ENCODE results near the gene SMYD2. TPM values are rescaled to one million over a fixed set of nuclear protein-coding genes. Genes with fewer than 3 reads are reported as not detected.

Gene SMYD2
- total RNA-seq, 2 experiments from 2014 or later, result 38.1 to 41.6 TPM

- Mint-ChIP-seq H3K36me3 (no peaks in the 10 kb centered on the region), H3K4me3 (no peak overlapping the region), H3K4me1 (no peaks in the 10 kb centered on the region), H3K27me3 (peaks cover 9% of the 10 kb centered on the region), H3K9me3 (no peaks in the 10 kb centered on the region), H3K27ac (no peak overlapping the region)
- DNase-seq, result no peak
- no peak for ATAC-seq (ENCODE audit: low read depth)
- POLR2A ChIA-PET, result no interaction called here
These were observed 71.9 kb downstream of the SMYD2 start for GRCh38 chr1:214352838-214353237.

GRCh38 chr1:214354440-214355148 lies 73.6 kb downstream of the SMYD2 start:
- POLR2A ChIA-PET, result no interaction called here
- H3K36me3 Mint-ChIP-seq, result no peaks in the 10 kb centered on the region
- H3K27me3 Mint-ChIP-seq, result peaks cover 9% of the 10 kb centered on the region
- no peak for ATAC-seq (ENCODE audit: low read depth)
- no peak overlapping the region for H3K4me3 Mint-ChIP-seq
- H3K4me1 Mint-ChIP-seq, result no peaks in the 10 kb centered on the region
- no peak for DNase-seq
- no peak overlapping the region for H3K27ac Mint-ChIP-seq
- H3K9me3 Mint-ChIP-seq, result no peaks in the 10 kb centered on the region

DNA sequence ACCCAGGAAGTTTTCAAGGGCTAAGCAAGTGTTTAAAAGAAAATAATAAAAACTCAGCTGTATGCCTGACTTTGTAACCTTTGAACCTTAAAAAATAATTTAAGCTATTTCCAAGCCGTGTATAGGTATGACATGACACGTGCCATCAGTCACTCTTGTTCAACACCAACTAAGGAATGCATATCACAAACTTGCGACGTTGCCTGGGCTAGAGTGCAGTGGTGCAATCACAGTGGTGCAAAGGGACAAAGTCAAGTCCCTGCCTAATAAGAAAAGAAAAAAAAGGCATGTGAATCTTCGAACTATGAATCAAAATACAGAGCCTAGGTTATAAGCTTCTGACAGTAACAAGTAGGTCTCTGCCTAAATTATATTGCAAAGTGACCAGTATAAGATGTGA lies 79.2 kb downstream of the SMYD2 start:
- no peak for ATAC-seq (ENCODE audit: low read depth)
- Mint-ChIP-seq H3K36me3 (peaks cover 1% of the 10 kb centered on the region), H3K27me3 (peaks cover 20% of the 10 kb centered on the region), H3K4me1 (no peaks in the 10 kb centered on the region), H3K27ac (no peak overlapping the region), H3K9me3 (peaks cover 2% of the 10 kb centered on the region), H3K4me3 (no peak overlapping the region)
- POLR2A ChIA-PET, result no interaction called here
- DNase-seq, result no peak

DNA sequence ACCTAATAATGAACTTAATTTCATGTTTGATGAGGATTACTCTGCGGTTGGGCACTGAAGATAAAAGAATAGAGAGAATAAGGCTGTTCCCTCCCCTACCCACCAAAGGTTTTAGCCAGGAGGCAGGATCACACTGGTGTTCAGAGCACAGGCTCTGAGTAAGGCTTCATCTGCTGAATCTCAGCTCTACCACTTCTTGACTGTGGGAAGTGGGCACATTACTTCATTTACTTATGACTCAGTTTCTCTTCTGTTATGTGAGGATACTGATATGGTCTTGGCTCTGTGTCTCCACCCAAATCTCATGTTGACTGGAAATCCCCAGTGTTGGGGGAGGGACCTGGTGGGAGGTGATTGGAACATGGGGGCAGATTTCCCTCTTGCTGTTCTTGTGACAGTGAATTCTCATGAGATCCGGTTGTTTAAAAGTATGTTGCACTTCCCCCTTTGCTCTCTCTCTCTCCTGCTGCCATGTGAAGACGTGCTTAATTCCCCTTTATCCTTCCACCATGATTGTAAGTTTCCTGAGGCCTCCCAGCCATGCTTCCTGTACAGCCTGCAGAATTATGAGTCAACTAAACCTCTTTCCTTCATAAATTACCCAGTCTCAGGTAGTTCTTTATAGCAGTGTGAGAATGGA lies 79.7 kb downstream of the SMYD2 start:
- Mint-ChIP-seq H3K9me3 (peaks cover 2% of the 10 kb centered on the region), H3K27ac (no peak overlapping the region), H3K27me3 (peaks cover 15% of the 10 kb centered on the region), H3K4me1 (no peaks in the 10 kb centered on the region), H3K36me3 (peaks cover 1% of the 10 kb centered on the region), H3K4me3 (no peak overlapping the region)
- POLR2A ChIA-PET, result no interaction called here
- ATAC-seq (ENCODE audit: low read depth) (no peak), DNase-seq (no peak)

- DNase-seq, result no peak
- Mint-ChIP-seq H3K27me3 (peaks cover 23% of the 10 kb centered on the region), H3K4me1 (no peaks in the 10 kb centered on the region), H3K9me3 (peaks cover 2% of the 10 kb centered on the region), H3K36me3 (peaks cover 1% of the 10 kb centered on the region), H3K4me3 (no peak overlapping the region), H3K27ac (no peak overlapping the region)
- ATAC-seq (ENCODE audit: low read depth), result no peak
- POLR2A ChIA-PET, result no interaction called here
These were observed 80.7 kb downstream of the SMYD2 start for GRCh38 chr1:214361636-214362035.

DNA sequence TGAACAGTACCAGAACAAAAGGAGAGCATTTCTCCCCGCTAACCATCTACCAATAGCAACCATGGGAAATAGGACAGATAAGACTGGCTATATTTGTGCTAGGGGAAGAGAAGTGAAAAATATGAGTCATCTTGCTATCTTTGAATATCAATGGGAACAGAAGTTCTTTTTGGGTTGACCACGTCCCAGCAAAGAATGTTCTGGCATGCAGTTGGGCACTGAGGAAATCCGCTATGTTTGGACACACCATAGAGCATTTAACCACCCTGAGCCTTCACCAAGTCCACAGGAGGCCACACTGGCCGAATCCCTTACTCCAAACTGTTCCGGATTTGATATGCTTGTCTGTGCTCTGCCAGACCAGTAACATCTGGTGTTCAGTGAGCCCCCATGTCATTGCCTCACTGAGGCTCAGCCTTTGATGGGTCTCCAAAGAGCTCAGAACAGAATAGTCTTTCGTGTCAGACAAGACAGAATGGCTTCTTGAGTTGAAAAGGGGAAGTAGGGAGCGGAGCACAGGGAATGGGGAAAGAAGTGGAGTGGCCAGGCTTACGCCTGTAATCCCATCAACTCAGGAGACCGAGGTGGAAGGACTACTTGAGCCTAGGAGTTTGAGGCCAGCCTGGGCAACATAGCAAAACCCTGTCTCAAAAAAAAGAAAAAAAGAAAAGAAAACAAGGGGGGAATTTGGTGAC lies 81.4 kb downstream of the SMYD2 start:
- DNase-seq, result no peak
- no peak for ATAC-seq (ENCODE audit: low read depth)
- H3K36me3 Mint-ChIP-seq, result peaks cover 1% of the 10 kb centered on the region
- H3K4me1 Mint-ChIP-seq, result no peaks in the 10 kb centered on the region
- no peak overlapping the region for H3K4me3 Mint-ChIP-seq
- H3K27ac Mint-ChIP-seq, result no peak overlapping the region
- H3K27me3 Mint-ChIP-seq, result peaks cover 19% of the 10 kb centered on the region
- POLR2A ChIA-PET, result no interaction called here
- H3K9me3 Mint-ChIP-seq, result peaks cover 2% of the 10 kb centered on the region

DNA sequence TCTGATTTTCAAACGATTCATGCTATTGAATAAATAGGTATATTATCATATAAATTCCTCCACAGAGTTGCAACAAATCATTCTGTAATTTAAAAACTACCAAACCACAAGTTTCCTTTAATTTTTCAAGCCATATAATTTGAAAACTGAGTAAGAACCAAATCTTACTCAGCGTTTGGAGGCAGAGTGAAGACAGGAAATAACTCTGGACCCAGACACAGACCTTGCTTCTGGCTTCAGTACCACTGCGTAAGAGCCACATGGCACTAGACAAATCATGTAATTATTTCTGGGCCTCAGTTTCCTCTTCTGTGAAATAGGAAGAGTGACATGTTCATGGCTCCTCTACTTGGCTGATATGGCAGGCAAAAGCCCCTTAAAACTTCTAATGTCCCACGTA lies 82.4 kb downstream of the SMYD2 start:
- DNase-seq, result no peak
- POLR2A ChIA-PET, result no interaction called here
- Mint-ChIP-seq H3K27ac (no peak overlapping the region), H3K36me3 (peaks cover 1% of the 10 kb centered on the region), H3K4me1 (no peaks in the 10 kb centered on the region), H3K4me3 (no peak overlapping the region), H3K9me3 (peaks cover 2% of the 10 kb centered on the region), H3K27me3 (peaks cover 19% of the 10 kb centered on the region)
- no peak for ATAC-seq (ENCODE audit: low read depth)

DNA sequence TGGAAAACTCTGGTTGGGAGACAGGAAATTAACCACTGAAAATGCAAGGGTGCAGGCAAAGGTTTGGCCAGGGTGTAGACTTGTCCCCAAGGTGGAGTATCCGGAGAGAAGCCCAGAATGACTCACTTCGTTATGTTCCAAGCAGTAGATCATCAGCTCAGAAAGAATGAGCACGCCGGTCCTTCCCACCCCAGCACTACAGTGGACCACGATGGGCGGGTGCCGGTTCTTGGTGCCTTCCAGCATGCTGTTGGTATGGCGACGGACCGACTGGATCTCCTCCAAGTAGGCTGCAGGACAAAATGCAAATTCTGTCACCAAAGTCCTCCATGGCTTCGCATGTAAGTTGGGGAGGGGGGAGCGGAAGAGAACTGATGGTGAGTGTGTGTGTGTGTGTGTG lies 83.4 kb downstream of the SMYD2 start:
- Mint-ChIP-seq H3K36me3 (peaks cover 1% of the 10 kb centered on the region), H3K27ac (no peak overlapping the region), H3K4me3 (no peak overlapping the region), H3K9me3 (peaks cover 2% of the 10 kb centered on the region), H3K27me3 (peaks cover 19% of the 10 kb centered on the region), H3K4me1 (no peaks in the 10 kb centered on the region)
- ATAC-seq (ENCODE audit: low read depth), result no peak
- POLR2A ChIA-PET, result no interaction called here
- no peak for DNase-seq

- peaks cover 2% of the 10 kb centered on the region for H3K9me3 Mint-ChIP-seq
- DNase-seq (no peak), ATAC-seq (ENCODE audit: low read depth) (no peak)
- no peak overlapping the region for H3K27ac Mint-ChIP-seq
- H3K4me1 Mint-ChIP-seq, result no peaks in the 10 kb centered on the region
- POLR2A ChIA-PET, result no interaction called here
- H3K27me3 Mint-ChIP-seq, result peaks cover 19% of the 10 kb centered on the region
- H3K36me3 Mint-ChIP-seq, result peaks cover 1% of the 10 kb centered on the region
- H3K4me3 Mint-ChIP-seq, result no peak overlapping the region
These were observed 83.9 kb downstream of the SMYD2 start for GRCh38 chr1:214364786-214365295.

GRCh38 chr1:214367841-214368240 lies 86.9 kb downstream of the SMYD2 start:
- Mint-ChIP-seq H3K27me3 (peaks cover 16% of the 10 kb centered on the region), H3K36me3 (no peaks in the 10 kb centered on the region), H3K9me3 (no peaks in the 10 kb centered on the region), H3K4me1 (no peaks in the 10 kb centered on the region), H3K4me3 (no peak overlapping the region), H3K27ac (no peak overlapping the region)
- POLR2A ChIA-PET, result no interaction called here
- DNase-seq (no peak), ATAC-seq (ENCODE audit: low read depth) (no peak)

- ATAC-seq (ENCODE audit: low read depth) (no peak), DNase-seq (no peak)
- POLR2A ChIA-PET, result no interaction called here
- Mint-ChIP-seq H3K4me1 (no peaks in the 10 kb centered on the region), H3K4me3 (no peak overlapping the region), H3K36me3 (no peaks in the 10 kb centered on the region), H3K9me3 (no peaks in the 10 kb centered on the region), H3K27me3 (peaks cover 13% of the 10 kb centered on the region), H3K27ac (no peak overlapping the region)
These were observed 88.4 kb downstream of the SMYD2 start for GRCh38 chr1:214369364-214369763.

DNA sequence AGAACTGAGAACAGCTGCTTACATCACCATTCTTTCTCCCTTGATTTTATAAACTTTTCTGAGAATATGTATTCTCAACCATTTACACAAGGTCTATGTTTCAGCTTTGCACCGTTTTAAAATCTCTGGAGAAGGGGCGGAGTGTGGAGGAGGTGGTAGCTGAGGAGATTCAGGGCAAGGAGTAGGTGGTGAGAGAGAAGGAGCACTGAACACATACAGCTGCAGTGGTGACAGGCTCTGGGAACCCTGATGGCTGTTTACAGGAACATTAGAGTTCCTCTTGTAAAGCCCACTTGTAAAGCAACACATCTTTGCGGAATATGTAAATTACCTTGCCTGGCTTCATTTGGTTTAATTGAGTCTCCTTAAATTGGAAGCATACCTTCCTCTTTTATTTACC lies 89.7 kb downstream of the SMYD2 start:
- DNase-seq, result no peak
- Mint-ChIP-seq H3K36me3 (no peaks in the 10 kb centered on the region), H3K27ac (no peak overlapping the region), H3K27me3 (peaks cover 13% of the 10 kb centered on the region), H3K4me3 (no peak overlapping the region), H3K9me3 (no peaks in the 10 kb centered on the region), H3K4me1 (no peaks in the 10 kb centered on the region)
- no peak for ATAC-seq (ENCODE audit: low read depth)
- POLR2A ChIA-PET, result no interaction called here

GRCh38 chr1:214372092-214372491 lies 91.1 kb downstream of the SMYD2 start:
- H3K4me1 Mint-ChIP-seq, result peaks cover under 1% of the 10 kb centered on the region

GRCh38 chr1:214377485-214377884 lies 96.5 kb downstream of the SMYD2 start:
- Mint-ChIP-seq H3K4me1 (peaks cover 2% of the 10 kb centered on the region), H3K27ac (no peak overlapping the region), H3K27me3 (peaks cover 13% of the 10 kb centered on the region), H3K4me3 (no peak overlapping the region), H3K36me3 (no peaks in the 10 kb centered on the region), H3K9me3 (no peaks in the 10 kb centered on the region)
- POLR2A ChIA-PET, result no interaction called here
- no peak for DNase-seq
- ATAC-seq (ENCODE audit: low read depth), result no peak

More at GRCh38 chr1:214372092-214372491, 91.1 kb downstream of the SMYD2 start:
- Mint-ChIP-seq H3K27me3 (peaks cover 13% of the 10 kb centered on the region), H3K4me3 (no peak overlapping the region), H3K27ac (no peak overlapping the region), H3K36me3 (no peaks in the 10 kb centered on the region), H3K9me3 (no peaks in the 10 kb centered on the region)
- no peak for DNase-seq
- POLR2A ChIA-PET, result no interaction called here
- ATAC-seq (ENCODE audit: low read depth), result no peak

Measured in activated naive CD8-positive, alpha-beta T cell treated with anti-CD3 and anti-CD28 coated beads, Interleukin-2, amount 10 ng/mL, durations not matched to agents 7 days and 5 days (primary cell).